GM12878 (cell line): ENCODE data around the gene KRTAP4-6.
"Not testable (repeated sequence)": the region's sequence is repeated elsewhere in the genome, so short reads cannot be mapped to it uniquely, and the experiment has no call there.

Experiments used
- FOS ChIP-seq: IDR thresholded peaks from 3 replicates; pipeline ENCODE4 v1.6.1; 2011; ENCODE audit warnings: borderline replicate concordance; ENCODE audit not compliant: insufficient read length; ENCODE audit errors: extremely low read depth
- RBBP5 ChIP-seq: fragments of 200-600 bp; sonication (generic); conservative IDR thresholded peaks from 2 replicates; pipeline ENCODE4 v1.6.1; 2016

GRCh38 chr17:41139865-41140264 lies 479 bp downstream of the KRTAP4-6 start:
- not testable (repeated sequence) for TF ChIP-seq FOS, RBBP5
